Esophagus muscularis mucosa (tissue), 4 donors: Measurements from ENCODE around the gene DDX24.

Source experiments
- EP300 ChIP-seq: sonication (generic); formaldehyde crosslinking; IDR thresholded peaks from one replicate; pipeline ENCODE4 v1.6.1; 2017; ENCODE audit warnings: antibody characterized with exemption
- POLR2A ChIP-seq: fragments of 450-650 bp; IDR thresholded peaks from one replicate; pipeline ENCODE4 v1.6.1; 2017; ENCODE audit warnings: antibody characterized with exemption, moderate library complexity, mild to moderate bottlenecking, low read depth
- POLR2AphosphoS5 ChIP-seq, 2 donors: sonication (generic); formaldehyde crosslinking; IDR thresholded peaks; one replicate each; pipeline ENCODE4 v1.6.1; 2017; ENCODE audit warnings: antibody characterized with exemption in 2 of 2
- TF ChIP-seq, protein P1 (sequence below), 3 experiments: fragments of 200-600 bp in 2 of 3; fragments of 450-650 bp in 1 of 3; sonication (generic) in 2 of 3; IDR thresholded peaks; one replicate each; pipeline ENCODE4 v1.5.1; 2017 to 2019; ENCODE audit warnings: antibody characterized with exemption in 3 of 3, mild to moderate bottlenecking in 2 of 3, moderate library complexity in 1 of 3

DNA sequence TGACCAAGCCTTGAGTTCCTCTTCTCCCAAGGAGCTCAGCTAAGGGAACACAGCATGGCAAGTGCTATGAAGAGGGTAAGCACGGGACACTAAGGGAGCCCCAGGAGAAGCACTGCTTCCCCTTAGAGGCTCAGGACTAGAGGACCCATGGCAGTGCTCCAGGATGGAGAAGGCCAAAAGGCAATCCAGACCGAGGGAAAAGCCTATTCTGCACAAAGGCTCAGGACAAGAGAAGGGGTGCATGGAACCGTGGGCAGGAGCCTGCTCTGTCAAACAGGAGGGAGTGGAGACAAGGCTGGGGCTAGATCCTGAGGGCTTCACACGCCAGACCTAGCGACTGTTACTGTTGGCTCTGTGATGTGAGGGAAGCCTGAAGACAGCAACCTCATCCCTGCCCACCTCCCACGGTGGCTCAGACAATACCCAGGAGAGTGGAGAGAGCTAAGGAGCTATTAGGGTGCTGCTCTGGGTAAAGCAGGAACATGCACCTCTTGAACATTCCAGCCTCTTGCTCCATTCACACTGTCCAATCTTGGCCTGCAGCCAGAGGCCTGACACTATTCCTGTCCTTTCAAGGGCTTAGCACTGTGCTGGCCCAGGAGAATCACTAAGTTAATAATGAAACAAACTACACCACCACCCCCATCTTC, 30.6 kb downstream of the DDX24 start:
- TF ChIP-seq, protein P1, sequence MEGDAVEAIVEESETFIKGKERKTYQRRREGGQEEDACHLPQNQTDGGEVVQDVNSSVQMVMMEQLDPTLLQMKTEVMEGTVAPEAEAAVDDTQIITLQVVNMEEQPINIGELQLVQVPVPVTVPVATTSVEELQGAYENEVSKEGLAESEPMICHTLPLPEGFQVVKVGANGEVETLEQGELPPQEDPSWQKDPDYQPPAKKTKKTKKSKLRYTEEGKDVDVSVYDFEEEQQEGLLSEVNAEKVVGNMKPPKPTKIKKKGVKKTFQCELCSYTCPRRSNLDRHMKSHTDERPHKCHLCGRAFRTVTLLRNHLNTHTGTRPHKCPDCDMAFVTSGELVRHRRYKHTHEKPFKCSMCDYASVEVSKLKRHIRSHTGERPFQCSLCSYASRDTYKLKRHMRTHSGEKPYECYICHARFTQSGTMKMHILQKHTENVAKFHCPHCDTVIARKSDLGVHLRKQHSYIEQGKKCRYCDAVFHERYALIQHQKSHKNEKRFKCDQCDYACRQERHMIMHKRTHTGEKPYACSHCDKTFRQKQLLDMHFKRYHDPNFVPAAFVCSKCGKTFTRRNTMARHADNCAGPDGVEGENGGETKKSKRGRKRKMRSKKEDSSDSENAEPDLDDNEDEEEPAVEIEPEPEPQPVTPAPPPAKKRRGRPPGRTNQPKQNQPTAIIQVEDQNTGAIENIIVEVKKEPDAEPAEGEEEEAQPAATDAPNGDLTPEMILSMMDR (IDR thresholded peaks at IDR 0.05): no peak
- TF ChIP-seq EP300 (no peak), POLR2A (no peak), POLR2AphosphoS5 (IDR thresholded peaks at IDR 0.05) (no peak)
